ENCODE measurements around the gene EPB41L2.

DNA sequence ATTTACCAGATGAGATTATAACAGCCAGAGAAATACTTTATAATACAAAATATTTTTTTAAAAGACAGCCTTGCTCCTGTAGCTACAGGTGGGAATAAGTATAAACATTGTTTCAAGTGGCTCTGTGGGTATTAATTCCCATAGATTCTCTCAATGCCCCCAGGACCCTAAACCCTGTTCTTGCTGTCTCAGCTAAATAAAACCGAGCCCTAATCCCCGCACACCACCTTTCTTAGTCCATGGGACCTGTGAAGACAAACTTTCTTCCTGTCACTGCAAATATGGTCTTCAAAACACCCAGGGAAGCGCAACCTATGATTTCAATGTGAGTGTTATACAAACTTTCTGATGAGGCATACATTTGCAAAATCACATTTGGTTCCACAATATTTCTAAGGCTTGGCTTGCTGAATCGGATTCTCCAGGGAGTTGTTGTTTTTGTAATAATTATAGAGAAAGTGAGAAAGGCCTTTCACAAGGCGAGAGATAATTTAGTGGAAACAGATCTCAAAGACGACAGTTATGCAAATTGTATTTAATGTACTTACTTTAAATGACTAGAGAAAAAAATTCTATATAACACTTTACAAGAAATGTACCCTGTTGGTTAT is 224.7 kb downstream of the EPB41L2 start:
- TF ChIP-seq POLR2A (IDR thresholded peaks at IDR 0.05) (no peak), POLR2AphosphoS5 (IDR thresholded peaks at IDR 0.05) (no peak)
- TF ChIP-seq, protein P1, sequence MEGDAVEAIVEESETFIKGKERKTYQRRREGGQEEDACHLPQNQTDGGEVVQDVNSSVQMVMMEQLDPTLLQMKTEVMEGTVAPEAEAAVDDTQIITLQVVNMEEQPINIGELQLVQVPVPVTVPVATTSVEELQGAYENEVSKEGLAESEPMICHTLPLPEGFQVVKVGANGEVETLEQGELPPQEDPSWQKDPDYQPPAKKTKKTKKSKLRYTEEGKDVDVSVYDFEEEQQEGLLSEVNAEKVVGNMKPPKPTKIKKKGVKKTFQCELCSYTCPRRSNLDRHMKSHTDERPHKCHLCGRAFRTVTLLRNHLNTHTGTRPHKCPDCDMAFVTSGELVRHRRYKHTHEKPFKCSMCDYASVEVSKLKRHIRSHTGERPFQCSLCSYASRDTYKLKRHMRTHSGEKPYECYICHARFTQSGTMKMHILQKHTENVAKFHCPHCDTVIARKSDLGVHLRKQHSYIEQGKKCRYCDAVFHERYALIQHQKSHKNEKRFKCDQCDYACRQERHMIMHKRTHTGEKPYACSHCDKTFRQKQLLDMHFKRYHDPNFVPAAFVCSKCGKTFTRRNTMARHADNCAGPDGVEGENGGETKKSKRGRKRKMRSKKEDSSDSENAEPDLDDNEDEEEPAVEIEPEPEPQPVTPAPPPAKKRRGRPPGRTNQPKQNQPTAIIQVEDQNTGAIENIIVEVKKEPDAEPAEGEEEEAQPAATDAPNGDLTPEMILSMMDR (IDR thresholded peaks at IDR 0.05 in 8 of 11, conservative IDR thresholded peaks at IDR 0.05 in 3 of 11) = no peak

Data from spleen (tissue), 7 donors.